ENCODE measurements around the gene APOL2.
"Not testable (repeated sequence)": the region's sequence is repeated elsewhere in the genome, so short reads cannot be mapped to it uniquely, and the experiment has no call there.

APOL2 gene

DNA sequence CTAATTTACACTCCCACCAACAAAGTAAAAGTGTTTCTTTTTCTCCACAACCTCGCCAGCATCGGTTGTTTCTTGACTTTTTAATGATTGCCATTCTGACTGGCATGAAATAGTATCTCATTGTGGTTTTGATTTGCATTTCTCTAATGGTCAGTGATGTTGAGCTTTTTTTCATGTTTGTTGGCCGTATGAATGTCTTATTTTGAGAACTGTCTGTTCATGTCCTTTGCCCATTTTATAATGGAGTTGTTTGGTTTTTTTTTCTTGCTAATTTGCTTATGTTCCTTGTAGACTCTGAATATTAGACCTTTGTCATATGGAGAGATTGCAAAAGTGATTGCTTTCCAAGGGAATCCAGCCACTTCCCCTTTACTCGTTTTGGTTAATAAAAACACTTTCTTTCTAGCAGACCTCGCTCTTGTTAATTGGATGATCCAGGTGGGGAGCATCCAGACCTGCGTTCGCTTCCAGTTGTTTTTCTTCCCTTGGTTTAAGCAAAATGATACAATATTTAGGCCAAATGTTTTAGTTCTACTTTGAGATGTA lies 20.6 kb downstream of the APOL2 start:
- DNase-seq = no peak
- Histone ChIP-seq H3K4me3 (ENCODE audit: low read depth, low read length) (no peak overlapping the region), H3K36me3 (no peaks in the 10 kb centered on the region), H3K27me3 (ENCODE audit: insufficient read depth, low read depth, severe bottlenecking) (no peaks in the 10 kb centered on the region), H3K9me3 (ENCODE audit: severe bottlenecking) (no peaks in the 10 kb centered on the region), H3K27ac (no peak overlapping the region)
- TF ChIP-seq CTCF (IDR thresholded peaks at IDR 0.05; ENCODE audit: low read depth, low read length) = no peak

DNA sequence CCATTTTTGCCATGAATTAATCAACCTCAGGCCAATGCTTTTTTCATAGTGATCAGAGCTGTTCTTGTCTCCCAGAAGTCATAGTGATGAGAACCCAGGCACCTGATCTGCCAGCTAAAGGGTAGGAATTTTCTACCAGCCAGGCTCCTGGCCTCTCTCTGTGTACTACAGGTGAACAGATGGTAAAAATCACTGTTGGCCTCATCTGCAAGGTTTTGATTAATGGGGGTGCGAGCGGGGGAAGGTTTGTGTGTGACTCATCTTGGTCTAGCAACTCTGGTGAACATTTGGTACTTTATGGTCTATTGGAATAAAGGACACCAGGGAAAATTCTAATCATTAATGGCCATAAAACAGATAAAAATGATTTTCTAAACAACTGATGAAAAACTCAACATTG lies 23.3 kb downstream of the APOL2 start:
- no peaks in the 10 kb centered on the region for H3K27me3 ChIP-seq (ENCODE audit: insufficient read depth, low read depth, severe bottlenecking)
- no peak for TF ChIP-seq CTCF (IDR thresholded peaks at IDR 0.05; ENCODE audit: low read depth, low read length)
- no peak overlapping the region for H3K4me3 ChIP-seq (ENCODE audit: low read depth, low read length)
- no peaks in the 10 kb centered on the region for H3K36me3 ChIP-seq
- H3K27ac ChIP-seq = peak overlapping the region; percentile 68
- peak; percentile 57 for DNase-seq
- no peaks in the 10 kb centered on the region for H3K9me3 ChIP-seq (ENCODE audit: severe bottlenecking)

- no peak for TF ChIP-seq CTCF (IDR thresholded peaks at IDR 0.05; ENCODE audit: low read depth, low read length)
- no peak overlapping the region for H3K27ac ChIP-seq
- peaks cover 3% of the 10 kb centered on the region for H3K9me3 ChIP-seq (ENCODE audit: severe bottlenecking)
- no peak for DNase-seq
- H3K27me3 ChIP-seq (ENCODE audit: insufficient read depth, low read depth, severe bottlenecking) = no peaks in the 10 kb centered on the region
- H3K4me3 ChIP-seq (ENCODE audit: low read depth, low read length) = no peak overlapping the region
- no peaks in the 10 kb centered on the region for H3K36me3 ChIP-seq
These were observed 25.7 kb downstream of the APOL2 start for GRCh38 chr22:36213586-36213985.

- Histone ChIP-seq H3K4me3 (ENCODE audit: low read depth, low read length) (no peak overlapping the region), H3K27me3 (ENCODE audit: insufficient read depth, low read depth, severe bottlenecking) (no peaks in the 10 kb centered on the region), H3K27ac (no peak overlapping the region), H3K9me3 (ENCODE audit: severe bottlenecking) (peaks cover 4% of the 10 kb centered on the region), H3K36me3 (no peaks in the 10 kb centered on the region)
- DNase-seq = no peak
- no peak for TF ChIP-seq CTCF (IDR thresholded peaks at IDR 0.05; ENCODE audit: low read depth, low read length)
These were observed 26.4 kb downstream of the APOL2 start for GRCh38 chr22:36212901-36213300.

DNA sequence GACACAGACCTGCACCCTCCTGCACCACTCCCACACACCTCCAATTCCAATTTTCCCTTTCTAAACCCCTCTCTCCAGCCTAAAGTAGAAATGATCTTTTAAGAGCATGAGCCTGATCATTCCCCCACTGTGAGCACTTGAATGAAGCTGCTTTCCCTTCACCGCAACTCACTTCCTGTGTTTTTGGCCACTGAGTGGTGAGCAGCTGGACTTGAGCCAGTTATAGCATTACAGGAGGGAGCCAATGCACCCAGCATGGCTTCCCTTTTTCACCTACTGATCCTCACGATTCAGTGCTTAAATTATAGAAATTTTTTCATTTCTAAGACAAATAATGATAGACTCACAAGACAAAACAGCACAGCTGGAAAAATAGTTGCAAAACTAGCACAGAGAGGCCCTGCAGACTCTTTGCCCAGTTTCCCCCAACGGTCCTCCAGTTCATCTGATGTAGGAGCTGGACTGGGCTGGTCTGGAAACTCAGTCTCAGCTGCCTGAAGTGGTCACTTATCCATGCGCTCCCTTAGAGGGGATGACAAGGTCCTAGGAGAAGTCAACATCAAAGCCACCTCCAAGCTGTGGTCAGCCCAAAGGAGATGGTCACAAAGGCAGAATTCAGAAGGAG lies 28.0 kb downstream of the APOL2 start:
- no peak for DNase-seq
- no peaks in the 10 kb centered on the region for H3K36me3 ChIP-seq
- no peak overlapping the region for H3K27ac ChIP-seq
- H3K27me3 ChIP-seq (ENCODE audit: insufficient read depth, low read depth, severe bottlenecking) = no peaks in the 10 kb centered on the region
- H3K4me3 ChIP-seq (ENCODE audit: low read depth, low read length) = no peak overlapping the region
- peaks cover 4% of the 10 kb centered on the region for H3K9me3 ChIP-seq (ENCODE audit: severe bottlenecking)
- TF ChIP-seq CTCF (IDR thresholded peaks at IDR 0.05; ENCODE audit: low read depth, low read length) = no peak

DNA sequence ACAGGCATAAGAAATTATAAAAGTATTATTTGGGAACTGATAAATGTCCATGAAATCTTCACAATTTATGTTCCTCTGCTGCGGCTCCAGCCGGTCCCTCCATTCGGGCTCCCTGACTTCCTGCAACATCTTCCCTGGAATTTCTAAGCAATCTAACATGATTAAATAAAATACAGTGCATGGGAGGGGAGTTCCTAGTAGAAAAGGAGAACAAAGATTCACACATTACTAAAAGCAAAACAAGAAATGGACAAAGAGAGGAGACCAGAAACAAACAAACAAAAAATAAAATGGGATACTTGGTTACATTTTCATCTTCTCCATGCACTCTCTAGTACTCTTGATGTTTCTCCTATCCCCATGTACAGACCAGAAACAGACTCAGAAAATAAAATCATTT lies 29.1 kb downstream of the APOL2 start:
- H3K36me3 ChIP-seq = no peaks in the 10 kb centered on the region
- H3K4me3 ChIP-seq (ENCODE audit: low read depth, low read length) = no peak overlapping the region
- H3K27me3 ChIP-seq (ENCODE audit: insufficient read depth, low read depth, severe bottlenecking) = no peaks in the 10 kb centered on the region
- no peak for DNase-seq
- peaks cover 4% of the 10 kb centered on the region for H3K9me3 ChIP-seq (ENCODE audit: severe bottlenecking)
- no peak overlapping the region for H3K27ac ChIP-seq
- TF ChIP-seq CTCF (IDR thresholded peaks at IDR 0.05; ENCODE audit: low read depth, low read length) = no peak

- H3K27me3 ChIP-seq (ENCODE audit: insufficient read depth, low read depth, severe bottlenecking); H3K4me3 ChIP-seq (ENCODE audit: low read depth, low read length); H3K27ac ChIP-seq; H3K9me3 ChIP-seq (ENCODE audit: severe bottlenecking); DNase-seq; H3K36me3 ChIP-seq: not testable (repeated sequence)
These were observed 29.8 kb downstream of the APOL2 start for GRCh38 chr22:36209488-36209908.

Measured in WERI-Rb-1 (cell line).